Mesendoderm (in vitro differentiated cells): ENCODE measurements around the gene MRTFA.
A peak's percentile ranks its signal among the peaks of the same experiment; 100 is the strongest.

Source experiments
- DNase-seq: peaks from one replicate; pipeline ENCODE4 v3.0.0; 2013
- H2AK5ac ChIP-seq: 2 replicates; pipeline ENCODE4 v1.6.1; 2013; ENCODE audit warnings: low read length, inconsistent platforms
- H2BK120ac ChIP-seq: 2 replicates; pipeline ENCODE4 v1.6.1; 2013; ENCODE audit warnings: low read depth, mild to moderate bottlenecking, low read length, moderate library complexity, mixed read lengths
- H2BK15ac ChIP-seq: replicated peaks from 2 replicates; pipeline ENCODE4 v1.6.1; 2013; ENCODE audit warnings: low read depth, mild to moderate bottlenecking, moderate library complexity
- H2BK5ac ChIP-seq: 2 replicates; pipeline ENCODE4 v1.6.1; 2013; ENCODE audit warnings: low read length, inconsistent platforms
- H3K18ac ChIP-seq: 2 replicates; pipeline ENCODE4 v1.6.1; 2013; ENCODE audit warnings: mild to moderate bottlenecking, low read length, mixed read lengths
- H3K23ac ChIP-seq: one replicate; pipeline ENCODE4 v1.6.1; 2013; ENCODE audit warnings: low read length
- H3K27ac ChIP-seq: 2 replicates; pipeline ENCODE4 v1.5.1; 2013; ENCODE audit warnings: low read depth, mild to moderate bottlenecking, inconsistent platforms, low read length, moderate library complexity
- H3K27me3 ChIP-seq: 2 replicates; pipeline ENCODE4 v1.6.1; 2013; ENCODE audit warnings: low read length, control low read depth, mild to moderate bottlenecking, inconsistent platforms; ENCODE audit not compliant: insufficient read depth, poor library complexity
- H3K36me3 ChIP-seq: 2 replicates; pipeline ENCODE4 v1.6.1; 2013; ENCODE audit warnings: low read length, inconsistent platforms; ENCODE audit not compliant: control insufficient read depth, insufficient read depth
- H3K4ac ChIP-seq: one replicate; pipeline ENCODE4 v1.6.1; 2013; ENCODE audit warnings: low read depth, mild to moderate bottlenecking, low read length, moderate library complexity
- H3K4me1 ChIP-seq: 2 replicates; pipeline ENCODE4 v1.6.1; 2013; ENCODE audit warnings: low read depth, low read length, inconsistent platforms; ENCODE audit not compliant: control insufficient read depth
- H3K4me2 ChIP-seq: 2 replicates; pipeline ENCODE4 v1.6.1; 2013; ENCODE audit warnings: low read length
- H3K4me3 ChIP-seq: 2 replicates; pipeline ENCODE4 v1.5.1; 2013; ENCODE audit warnings: mild to moderate bottlenecking, low read length
- H3K56ac ChIP-seq: one replicate; pipeline ENCODE4 v1.6.1; 2013; ENCODE audit warnings: low read length
- H3K79me1 ChIP-seq: 2 replicates; pipeline ENCODE4 v1.6.1; 2013; ENCODE audit warnings: low read length, inconsistent platforms
- H3K79me2 ChIP-seq: 2 replicates; pipeline ENCODE4 v1.6.1; 2013; ENCODE audit warnings: mild to moderate bottlenecking, low read length; ENCODE audit not compliant: control insufficient read depth, insufficient read depth
- H3K9ac ChIP-seq: 2 replicates; pipeline ENCODE4 v1.6.1; 2013; ENCODE audit warnings: low read length, inconsistent platforms
- H4K5ac ChIP-seq: one replicate; pipeline ENCODE4 v1.6.1; 2013; ENCODE audit warnings: low read length
- H4K8ac ChIP-seq: one replicate; pipeline ENCODE4 v1.6.1; 2013; ENCODE audit warnings: low read depth, mild to moderate bottlenecking, control low read depth, low read length, moderate library complexity
- WGBS: extraction: QIAGEN DNeasy Blood & Tissue Kit; methylation state at CpG from one replicate; pipeline ENCODE4 v1.1.7; 2013; ENCODE audit warnings: low lambda C conversion rate, missing lambda C conversion rate; ENCODE audit not compliant: insufficient coverage; ENCODE audit errors: extremely low coverage; 5-methylcytosine and 5-hydroxymethylcytosine counted together

The MRTFA gene

DNA sequence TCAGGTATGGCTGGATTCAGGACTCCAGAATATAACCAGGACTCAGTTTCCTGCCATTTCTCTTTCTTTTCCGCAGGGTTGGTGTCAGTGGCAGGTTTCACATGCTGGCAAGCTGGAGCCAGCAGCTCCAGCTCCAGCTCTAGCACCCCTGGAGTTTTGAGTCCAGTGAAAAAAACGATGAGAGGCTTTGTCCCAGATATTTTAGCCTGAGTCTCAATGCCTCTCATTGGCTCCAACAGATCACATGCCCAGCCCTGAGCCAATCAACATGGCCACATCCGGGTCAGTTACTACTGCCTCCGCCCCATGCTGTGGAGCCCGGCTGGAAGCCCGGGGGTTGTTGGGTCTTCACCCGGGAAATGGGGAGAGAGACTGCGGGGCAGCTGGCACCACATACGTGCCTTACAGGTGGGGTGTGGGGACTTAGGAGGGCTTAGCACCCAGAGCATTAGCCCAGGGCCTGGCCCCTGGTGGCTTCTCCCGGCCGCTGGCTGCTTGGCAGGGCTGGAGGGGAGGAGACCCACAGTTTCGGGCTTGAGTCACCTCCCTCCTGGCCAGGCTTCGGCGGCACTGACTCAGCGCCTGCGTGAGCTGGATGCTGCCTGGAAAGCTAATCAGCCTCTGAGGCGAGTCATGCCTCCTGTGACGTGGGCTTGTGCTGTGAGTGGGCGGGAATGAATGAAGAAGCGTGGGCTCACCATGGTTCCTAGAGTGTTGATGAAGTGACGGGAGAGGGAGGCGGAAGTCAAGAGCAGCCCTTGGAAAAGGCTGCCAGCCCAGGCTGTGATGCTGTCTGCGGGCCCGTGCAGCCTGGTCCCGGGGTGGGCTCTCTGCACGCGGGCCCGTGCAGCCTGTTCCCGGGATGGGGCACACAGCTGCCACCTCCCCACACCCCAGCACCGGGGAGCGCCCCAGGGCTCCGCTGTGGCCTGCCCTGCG lies 15.3 kb upstream of the MRTFA start:
- Histone ChIP-seq H3K27ac (no peak overlapping the region), H3K27me3 (no peaks in the 10 kb centered on the region), H3K23ac (no peak overlapping the region), H3K9ac (peak overlapping the region; percentile 31), H4K8ac (peak overlapping the region; percentile 69), H3K79me2 (no peaks in the 10 kb centered on the region), H2BK5ac (peak overlapping the region; percentile 13), H3K4ac (no peak overlapping the region), H3K4me1 (no peaks in the 10 kb centered on the region), H2AK5ac (no peak overlapping the region), H3K4me2 (no peak overlapping the region), H2BK120ac (no peak overlapping the region), H2BK15ac (no peak overlapping the region), H3K56ac (peak overlapping the region; percentile 65), H3K18ac (peak overlapping the region; percentile 1), H3K4me3 (no peak overlapping the region), H3K36me3 (no peaks in the 10 kb centered on the region), H4K5ac (no peak overlapping the region), H3K79me1 (no peaks in the 10 kb centered on the region)
- WGBS = no CpG with 5 or more reads among the region's 33 CpGs
- peak; percentile 97 for DNase-seq

DNA sequence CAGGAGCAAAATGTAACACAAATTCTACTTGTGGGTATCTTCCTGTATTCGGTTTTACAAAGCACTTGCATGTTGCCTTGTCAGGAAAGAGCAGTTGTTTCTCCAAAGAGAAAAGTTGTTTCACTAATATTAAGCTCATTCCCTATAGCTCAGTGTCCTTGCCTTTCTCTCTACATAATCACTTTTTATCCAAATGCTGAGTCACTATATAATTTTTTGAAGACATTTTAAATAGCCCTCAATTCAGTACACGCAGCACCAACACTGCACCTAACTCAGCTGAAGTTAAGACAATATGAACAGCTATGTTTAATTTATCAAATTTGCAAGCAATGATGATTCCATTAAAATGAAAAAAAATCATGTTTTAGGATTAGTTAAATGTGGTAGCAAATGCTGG lies 14.5 kb upstream of the MRTFA start:
- no peaks in the 10 kb centered on the region for H3K27me3 ChIP-seq
- DNase-seq = no peak
- no peaks in the 10 kb centered on the region for H3K79me1 ChIP-seq
- H3K27ac ChIP-seq = no peak overlapping the region
- H3K4me2 ChIP-seq = no peak overlapping the region
- H2BK15ac ChIP-seq = no peak overlapping the region
- no peaks in the 10 kb centered on the region for H3K4me1 ChIP-seq
- H3K56ac ChIP-seq = no peak overlapping the region
- no peak overlapping the region for H2BK5ac ChIP-seq
- no peak overlapping the region for H3K4ac ChIP-seq
- no peaks in the 10 kb centered on the region for H3K36me3 ChIP-seq
- WGBS = no CpG with 5 or more reads among the region's 2 CpGs
- no peaks in the 10 kb centered on the region for H3K79me2 ChIP-seq
- no peak overlapping the region for H4K8ac ChIP-seq
- H2BK120ac ChIP-seq = no peak overlapping the region
- no peak overlapping the region for H2AK5ac ChIP-seq
- no peak overlapping the region for H3K9ac ChIP-seq
- no peak overlapping the region for H3K18ac ChIP-seq
- H3K4me3 ChIP-seq = no peak overlapping the region
- no peak overlapping the region for H3K23ac ChIP-seq
- no peak overlapping the region for H4K5ac ChIP-seq

DNA sequence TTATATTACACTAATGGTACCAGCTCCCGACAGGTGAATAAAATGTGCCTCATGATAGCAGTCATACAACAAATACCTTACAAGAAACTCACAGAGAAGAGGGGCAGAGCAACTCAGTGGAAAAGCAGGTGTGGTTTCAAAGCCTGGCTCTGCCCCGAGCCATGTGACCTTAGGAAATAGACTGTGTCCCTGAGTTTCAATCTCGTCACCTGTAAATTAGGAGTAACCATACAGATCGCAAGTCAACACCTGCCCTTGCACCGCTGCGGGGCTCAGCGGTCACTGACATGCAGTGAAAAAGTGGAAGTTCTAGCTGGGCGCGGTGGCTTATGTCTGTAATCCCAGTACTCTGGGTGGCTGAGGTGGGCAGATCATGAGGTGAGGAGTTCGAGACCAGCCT lies 11.9 kb upstream of the MRTFA start:
- H4K5ac ChIP-seq = no peak overlapping the region

DNA sequence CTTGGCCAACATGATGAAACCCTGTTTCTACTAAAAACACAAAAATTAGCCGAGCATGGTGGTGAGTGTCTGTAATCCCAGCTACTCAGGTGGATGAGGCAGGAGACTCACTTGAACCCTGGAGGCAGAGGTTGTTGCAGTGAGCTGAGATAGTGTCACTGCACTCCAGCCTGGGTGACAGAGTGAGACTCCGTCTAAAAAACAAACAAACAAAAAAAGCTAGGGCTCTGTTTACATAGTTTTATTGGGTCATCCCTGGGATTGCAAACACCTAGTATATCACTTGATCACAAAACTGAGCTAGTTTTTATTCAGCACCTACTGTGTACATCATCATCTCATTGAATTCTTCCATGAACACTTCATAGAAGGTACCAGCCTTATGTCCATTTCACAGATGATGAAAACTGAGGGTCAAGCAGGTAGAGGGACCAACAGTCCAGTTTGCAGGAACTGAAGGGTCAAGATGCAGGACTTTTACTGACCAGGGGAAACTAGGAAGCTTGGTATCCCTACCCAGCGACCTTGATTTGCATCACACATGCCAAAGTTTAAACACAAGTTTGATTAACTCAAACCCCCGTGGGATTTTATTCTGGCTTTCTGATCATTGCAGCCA lies 9.2 kb upstream of the MRTFA start:
- H3K36me3 ChIP-seq = no peaks in the 10 kb centered on the region
- no peak overlapping the region for H3K4ac ChIP-seq
- no peak overlapping the region for H3K9ac ChIP-seq
- H3K27me3 ChIP-seq = no peaks in the 10 kb centered on the region
- no peaks in the 10 kb centered on the region for H3K79me1 ChIP-seq
- no peak overlapping the region for H4K8ac ChIP-seq
- H3K79me2 ChIP-seq = no peaks in the 10 kb centered on the region
- H3K4me1 ChIP-seq = no peaks in the 10 kb centered on the region
- H2BK15ac ChIP-seq = no peak overlapping the region
- no CpG with 5 or more reads among the region's 4 CpGs for WGBS
- no peak overlapping the region for H2BK5ac ChIP-seq
- no peak overlapping the region for H4K5ac ChIP-seq
- no peak overlapping the region for H3K4me2 ChIP-seq
- no peak overlapping the region for H3K23ac ChIP-seq
- no peak overlapping the region for H3K27ac ChIP-seq
- H3K56ac ChIP-seq = no peak overlapping the region
- H2AK5ac ChIP-seq = no peak overlapping the region
- DNase-seq = no peak
- no peak overlapping the region for H3K18ac ChIP-seq
- H3K4me3 ChIP-seq = no peak overlapping the region
- no peak overlapping the region for H2BK120ac ChIP-seq

More for the DNA sequence above, 11.9 kb upstream of the MRTFA start:
- no peaks in the 10 kb centered on the region for H3K36me3 ChIP-seq
- H3K56ac ChIP-seq = no peak overlapping the region
- DNase-seq = no peak
- H2BK120ac ChIP-seq = no peak overlapping the region
- no peak overlapping the region for H2AK5ac ChIP-seq
- no peak overlapping the region for H2BK15ac ChIP-seq
- H3K79me1 ChIP-seq = no peaks in the 10 kb centered on the region
- no peak overlapping the region for H3K4ac ChIP-seq
- no peak overlapping the region for H2BK5ac ChIP-seq
- no peaks in the 10 kb centered on the region for H3K27me3 ChIP-seq
- no peak overlapping the region for H3K18ac ChIP-seq
- H3K79me2 ChIP-seq = no peaks in the 10 kb centered on the region
- no peak overlapping the region for H3K4me2 ChIP-seq
- no peak overlapping the region for H3K23ac ChIP-seq
- H3K27ac ChIP-seq = no peak overlapping the region
- no peak overlapping the region for H3K9ac ChIP-seq
- no peak overlapping the region for H3K4me3 ChIP-seq
- no peaks in the 10 kb centered on the region for H3K4me1 ChIP-seq
- H4K8ac ChIP-seq = no peak overlapping the region
- WGBS = no CpG with 5 or more reads among the region's 10 CpGs

GRCh38 chr22:40642316-40642715 lies 5.8 kb upstream of the MRTFA start:
- Histone ChIP-seq H3K36me3 (no peaks in the 10 kb centered on the region), H3K9ac (no peak overlapping the region), H3K79me1 (no peaks in the 10 kb centered on the region), H2AK5ac (no peak overlapping the region), H3K4ac (no peak overlapping the region), H2BK120ac (no peak overlapping the region), H3K4me3 (no peak overlapping the region), H3K23ac (no peak overlapping the region), H3K4me2 (no peak overlapping the region), H2BK5ac (no peak overlapping the region), H4K5ac (no peak overlapping the region), H3K79me2 (no peaks in the 10 kb centered on the region), H4K8ac (no peak overlapping the region), H2BK15ac (no peak overlapping the region), H3K27ac (no peak overlapping the region), H3K4me1 (no peaks in the 10 kb centered on the region), H3K18ac (no peak overlapping the region), H3K56ac (no peak overlapping the region), H3K27me3 (no peaks in the 10 kb centered on the region)
- no peak for DNase-seq
- WGBS = no CpG with 5 or more reads among the region's 4 CpGs
